GM10847 (cell line): ENCODE measurements around the gene RPS6KA2.

ENCODE experiments used
- POLR2A ChIP-seq: IDR thresholded peaks from 2 replicates; pipeline ENCODE4 v1.6.1; 2011; ENCODE audit not compliant: insufficient read length; ENCODE audit errors: extremely low read depth

The RPS6KA2 gene

GRCh38 chr6:166382933-166383801 is 243.9 kb downstream of the RPS6KA2 start, which contains the start of gene MPC1:
Gene MPC1 (minus strand): TSS chr6:166382940. CDS start chr6:166382876, 64 bp downstream.
- peak; percentile 72 for TF ChIP-seq POLR2A

DNA sequence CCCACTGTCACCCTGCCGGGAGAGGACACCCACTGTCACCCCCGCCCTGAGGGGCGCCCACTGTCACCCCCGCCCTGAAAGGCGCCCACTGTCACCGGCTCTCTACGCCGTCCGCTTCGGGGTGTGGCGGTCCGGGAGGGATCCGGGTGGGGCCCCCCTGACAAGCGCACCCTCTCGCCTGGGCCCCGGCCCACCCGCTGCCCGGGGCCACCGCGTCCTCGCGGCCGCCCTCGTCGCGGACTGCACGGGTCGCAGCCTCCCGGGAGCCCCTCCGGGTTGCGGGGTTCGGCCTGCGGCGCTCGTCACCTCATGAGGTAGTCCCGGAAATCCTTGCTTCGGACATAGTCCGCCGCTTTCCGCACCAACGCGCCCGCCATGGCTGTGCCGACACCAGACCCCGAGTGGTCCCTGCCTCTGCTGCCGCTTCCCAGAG is 244.5 kb downstream of the RPS6KA2 start:
- TF ChIP-seq POLR2A: no peak

GRCh38 chr6:166381733-166382499 is 245.1 kb downstream of the RPS6KA2 start:
- TF ChIP-seq POLR2A: peak; percentile 32

DNA sequence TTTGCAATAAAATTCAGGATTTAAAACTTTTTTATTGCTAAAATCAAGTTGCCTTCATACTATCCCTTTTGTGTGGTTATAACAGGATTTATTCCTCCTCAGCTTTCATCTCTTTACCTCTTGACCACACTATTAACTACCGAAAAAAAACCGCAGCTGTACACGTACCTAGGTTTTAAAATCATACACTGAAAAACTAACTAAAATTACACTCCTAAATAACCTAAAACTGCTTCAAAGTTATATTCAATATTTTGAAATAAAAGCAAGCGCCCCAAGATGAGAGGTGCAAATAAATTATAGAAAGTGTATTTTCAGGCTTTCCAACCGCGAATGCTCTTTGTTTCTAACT is 245.7 kb downstream of the RPS6KA2 start:
- no peak for TF ChIP-seq POLR2A

DNA sequence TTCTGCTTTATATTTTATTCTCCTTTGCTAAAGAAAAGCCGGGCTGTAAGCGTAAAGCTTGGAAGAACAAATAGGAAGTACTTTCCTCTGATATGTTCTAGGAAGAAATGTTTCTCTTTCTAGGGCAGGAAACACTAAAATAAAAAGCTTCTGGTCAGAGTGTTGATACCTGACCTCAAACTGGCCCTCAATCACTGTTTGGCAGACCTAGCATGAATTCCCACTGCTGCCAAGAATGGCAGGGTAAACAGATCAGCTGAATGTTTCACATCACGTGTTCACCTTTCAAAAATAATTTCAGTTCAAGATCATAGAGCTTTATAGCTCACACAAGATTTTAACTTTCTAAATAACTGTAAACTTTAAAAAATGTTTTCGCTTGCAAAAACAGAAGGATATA is 247.3 kb downstream of the RPS6KA2 start:
- TF ChIP-seq POLR2A: no peak

DNA sequence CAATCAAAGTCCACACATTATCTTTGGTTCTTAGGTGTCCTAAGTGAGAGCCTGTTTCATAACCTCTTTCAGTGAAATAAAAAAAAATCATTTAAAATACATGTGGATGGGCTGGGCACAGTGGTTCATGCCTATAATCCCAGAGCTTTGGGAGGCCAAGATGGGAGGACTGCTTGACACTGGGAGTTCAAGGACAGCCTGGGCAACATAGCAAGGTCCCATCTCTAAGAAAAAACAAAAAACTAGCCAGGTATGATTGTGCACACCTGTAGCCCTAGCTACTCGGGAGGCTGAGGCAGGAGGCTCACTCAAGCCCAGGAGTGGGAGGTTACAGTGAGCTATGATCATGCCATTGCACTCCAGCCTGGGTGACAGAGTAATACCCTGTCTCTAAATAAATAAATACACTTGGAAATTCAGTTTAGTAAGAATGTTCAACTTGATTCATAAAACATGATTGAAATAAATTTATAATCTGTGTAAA is 247.9 kb downstream of the RPS6KA2 start:
- TF ChIP-seq POLR2A: no peak

GRCh38 chr6:166377721-166378120 is 249.3 kb downstream of the RPS6KA2 start:
- TF ChIP-seq POLR2A: no peak

DNA sequence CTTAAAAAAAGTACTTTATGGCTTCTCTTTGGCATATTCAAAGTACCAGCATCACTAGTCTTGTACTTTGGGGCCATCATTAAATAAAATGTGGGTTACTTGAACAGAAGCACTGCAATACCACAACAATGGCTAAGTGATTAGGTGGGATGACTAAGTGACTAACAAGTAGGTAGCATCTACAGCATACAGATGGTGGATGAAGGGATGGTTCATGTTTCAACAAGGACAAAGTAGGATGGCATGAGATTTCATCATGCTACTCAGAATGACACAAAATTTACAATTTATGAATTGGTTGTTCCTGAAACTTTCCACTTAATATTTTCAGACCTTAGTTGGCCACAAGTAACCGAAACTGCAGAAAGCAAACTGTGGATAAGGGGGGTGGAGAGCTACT is 252.0 kb downstream of the RPS6KA2 start:
- TF ChIP-seq POLR2A: no peak

DNA sequence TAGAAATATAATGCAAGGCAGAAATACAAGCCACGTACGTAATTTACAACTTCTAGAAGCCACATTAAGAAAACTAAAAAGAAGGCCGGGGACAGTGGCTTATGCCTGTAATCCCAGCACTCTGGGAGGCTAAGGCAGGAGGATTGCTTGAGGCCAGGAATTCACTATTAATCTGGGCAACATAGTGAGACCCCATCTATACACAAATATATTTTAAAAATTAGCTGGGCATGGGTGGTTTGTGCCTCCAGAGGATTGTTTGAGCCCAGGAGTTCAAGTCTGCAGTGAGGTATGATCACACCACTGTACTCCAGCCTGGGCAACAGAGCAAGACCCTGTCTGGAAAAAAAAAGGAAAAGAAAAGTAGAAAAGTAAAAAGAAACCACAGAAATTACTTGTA is 256.6 kb downstream of the RPS6KA2 start:
- no peak for TF ChIP-seq POLR2A

DNA sequence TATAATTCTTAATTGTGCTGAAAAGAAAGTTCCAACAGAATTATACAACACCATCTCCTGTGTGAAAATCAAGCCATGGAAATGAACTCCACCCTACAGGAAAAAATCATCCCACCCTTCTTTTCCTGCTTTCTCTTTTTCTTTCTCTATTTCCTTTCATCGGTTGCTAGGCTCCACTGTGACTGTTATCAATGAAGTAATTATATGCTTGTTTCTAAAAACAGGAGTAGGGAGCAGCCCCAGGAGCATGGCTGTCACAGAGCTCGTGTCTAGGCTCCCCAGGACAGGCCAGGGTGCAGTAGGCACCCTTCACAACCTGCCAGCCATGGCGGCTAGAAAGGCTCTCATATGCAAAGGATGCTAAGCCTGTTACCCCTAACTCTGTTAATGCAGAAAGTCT is 257.3 kb downstream of the RPS6KA2 start:
- TF ChIP-seq POLR2A: no peak

- no peak for TF ChIP-seq POLR2A
Measured at GRCh38 chr6:166366921-166367320, 260.1 kb downstream of the RPS6KA2 start.

DNA sequence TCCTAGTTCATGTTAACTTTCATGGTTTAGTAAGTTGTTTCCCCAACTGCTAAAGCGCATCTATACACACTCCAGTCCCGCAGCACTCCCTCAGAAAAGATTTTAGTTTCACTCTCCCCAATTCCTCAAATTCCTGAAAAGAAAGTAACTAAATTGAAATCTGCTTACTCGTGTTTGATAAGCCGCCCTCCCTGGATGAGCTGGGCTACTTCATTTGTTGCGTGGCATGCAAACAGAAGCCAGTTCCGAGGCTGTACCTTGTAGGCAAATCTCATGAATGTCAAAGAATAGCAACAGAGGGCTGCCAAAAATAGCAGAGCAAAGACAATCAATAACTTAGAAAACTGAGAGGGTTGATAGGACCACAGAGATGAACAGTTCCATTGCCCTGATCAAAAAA is 261.2 kb downstream of the RPS6KA2 start:
- no peak for TF ChIP-seq POLR2A

- no peak for TF ChIP-seq POLR2A
Measured at GRCh38 chr6:166365221-166365620, 261.8 kb downstream of the RPS6KA2 start.

DNA sequence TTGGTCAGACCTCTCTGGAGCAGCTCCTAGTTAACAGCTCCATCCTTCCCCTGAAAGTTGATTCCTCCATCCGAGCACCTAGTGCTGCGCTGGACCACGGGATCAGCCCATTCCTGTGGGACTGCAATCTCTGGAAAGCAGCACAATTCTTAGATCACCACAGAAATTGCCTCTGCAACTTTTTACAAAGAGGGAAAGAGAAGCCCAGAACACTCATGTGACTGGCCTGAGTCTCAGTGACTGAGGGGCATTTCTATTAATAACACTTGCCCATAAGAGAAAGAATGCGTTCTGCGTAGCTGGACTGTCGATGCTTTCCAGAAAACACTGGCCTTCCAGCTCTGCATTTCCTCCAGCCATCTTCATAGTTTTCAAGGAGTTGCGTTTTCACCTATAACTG is 262.6 kb downstream of the RPS6KA2 start:
- no peak for TF ChIP-seq POLR2A

DNA sequence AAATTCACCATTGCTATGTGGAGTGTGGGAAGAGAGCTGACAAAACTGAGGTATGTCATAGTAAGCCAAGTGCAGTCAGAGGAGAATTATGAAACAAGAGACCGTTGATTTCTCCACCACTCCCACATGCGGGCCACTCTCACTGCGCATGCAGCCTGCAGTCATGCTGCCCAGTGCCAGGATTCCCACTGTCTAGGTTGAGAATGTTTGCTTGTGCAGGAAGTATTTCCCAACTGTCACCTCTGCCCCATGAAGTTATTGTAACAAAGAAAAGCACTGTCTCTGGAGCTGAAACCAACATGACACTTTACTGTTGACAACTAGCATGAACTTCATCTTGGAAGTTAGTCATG is 266.0 kb downstream of the RPS6KA2 start:
- TF ChIP-seq POLR2A: no peak
